WTC11 (cell line): ENCODE data around the gene TTC24.

Experiments used
- CBFB ChIP-seq: sonication (generic); formaldehyde crosslinking; IDR thresholded peaks from 2 replicates; pipeline ENCODE4 v1.8.1; 2022; ENCODE audit warnings: mild to moderate bottlenecking, low read depth, missing genetic modification reagents
- JUN ChIP-seq: sonication (generic); formaldehyde crosslinking; IDR thresholded peaks from 2 replicates; pipeline ENCODE4 v1.8.0; 2023; ENCODE audit warnings: mild to moderate bottlenecking, missing genetic modification reagents
- RELA ChIP-seq: sonication (generic); formaldehyde crosslinking; IDR thresholded peaks from 2 replicates; pipeline ENCODE4 v1.8.1; 2022; ENCODE audit warnings: missing genetic modification reagents, mild to moderate bottlenecking, borderline replicate concordance
- SOX15 ChIP-seq: fragments of 250-450 bp; sonication (Bioruptor Pico); IDR thresholded peaks from 2 replicates; pipeline ENCODE4 v1.9.0; 2021; ENCODE audit warnings: mild to moderate bottlenecking
- ZNF317 ChIP-seq: sonication (generic); formaldehyde crosslinking; IDR thresholded peaks from 2 replicates; pipeline ENCODE4 v1.8.1; 2023; ENCODE audit warnings: low read depth, mild to moderate bottlenecking, moderate library complexity, missing genetic modification reagents, borderline replicate concordance
- TF ChIP-seq, protein P1 (sequence below): fragments of 200-600 bp; IDR thresholded peaks from 2 replicates; pipeline ENCODE4 v1.8.0; 2022; ENCODE audit warnings: antibody characterized with exemption
- TF ChIP-seq, protein P2 (sequence below): sonication (generic); formaldehyde crosslinking; IDR thresholded peaks from 2 replicates; pipeline ENCODE4 v1.8.0; 2023; ENCODE audit warnings: missing genetic modification reagents
- TF ChIP-seq, protein P3 (sequence below): sonication (generic); formaldehyde crosslinking; IDR thresholded peaks from 2 replicates; pipeline ENCODE4 v1.8.0; 2022; ENCODE audit warnings: mild to moderate bottlenecking, missing genetic modification reagents

DNA sequence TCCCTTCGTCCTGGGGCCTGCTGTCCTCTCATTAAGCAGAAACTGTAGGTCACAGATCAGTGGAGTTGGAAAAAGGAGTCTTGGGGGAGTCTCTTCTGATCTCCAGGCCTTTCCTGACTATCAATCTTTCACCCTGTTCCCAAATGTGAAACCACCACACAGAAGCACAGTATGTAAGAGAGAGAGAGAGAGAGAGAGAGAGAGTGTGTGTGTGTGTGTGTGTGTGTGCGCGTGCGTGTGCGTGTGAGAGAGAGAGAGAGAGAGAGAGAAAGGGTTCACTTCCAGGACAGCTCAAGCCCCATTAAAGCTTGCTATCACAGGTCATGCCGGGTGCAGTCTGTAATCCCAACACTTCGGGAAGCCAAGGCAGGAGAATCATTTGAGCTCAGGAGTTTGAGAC, 1.5 kb upstream of the TTC24 start:
- TF ChIP-seq, protein P1, sequence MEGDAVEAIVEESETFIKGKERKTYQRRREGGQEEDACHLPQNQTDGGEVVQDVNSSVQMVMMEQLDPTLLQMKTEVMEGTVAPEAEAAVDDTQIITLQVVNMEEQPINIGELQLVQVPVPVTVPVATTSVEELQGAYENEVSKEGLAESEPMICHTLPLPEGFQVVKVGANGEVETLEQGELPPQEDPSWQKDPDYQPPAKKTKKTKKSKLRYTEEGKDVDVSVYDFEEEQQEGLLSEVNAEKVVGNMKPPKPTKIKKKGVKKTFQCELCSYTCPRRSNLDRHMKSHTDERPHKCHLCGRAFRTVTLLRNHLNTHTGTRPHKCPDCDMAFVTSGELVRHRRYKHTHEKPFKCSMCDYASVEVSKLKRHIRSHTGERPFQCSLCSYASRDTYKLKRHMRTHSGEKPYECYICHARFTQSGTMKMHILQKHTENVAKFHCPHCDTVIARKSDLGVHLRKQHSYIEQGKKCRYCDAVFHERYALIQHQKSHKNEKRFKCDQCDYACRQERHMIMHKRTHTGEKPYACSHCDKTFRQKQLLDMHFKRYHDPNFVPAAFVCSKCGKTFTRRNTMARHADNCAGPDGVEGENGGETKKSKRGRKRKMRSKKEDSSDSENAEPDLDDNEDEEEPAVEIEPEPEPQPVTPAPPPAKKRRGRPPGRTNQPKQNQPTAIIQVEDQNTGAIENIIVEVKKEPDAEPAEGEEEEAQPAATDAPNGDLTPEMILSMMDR, result no peak
- TF ChIP-seq SOX15 (no peak), JUN (no peak), RELA (CRISPR knock-in tag) (no peak), CBFB (no peak), ZNF317 (no peak)
- TF ChIP-seq, protein P2, sequence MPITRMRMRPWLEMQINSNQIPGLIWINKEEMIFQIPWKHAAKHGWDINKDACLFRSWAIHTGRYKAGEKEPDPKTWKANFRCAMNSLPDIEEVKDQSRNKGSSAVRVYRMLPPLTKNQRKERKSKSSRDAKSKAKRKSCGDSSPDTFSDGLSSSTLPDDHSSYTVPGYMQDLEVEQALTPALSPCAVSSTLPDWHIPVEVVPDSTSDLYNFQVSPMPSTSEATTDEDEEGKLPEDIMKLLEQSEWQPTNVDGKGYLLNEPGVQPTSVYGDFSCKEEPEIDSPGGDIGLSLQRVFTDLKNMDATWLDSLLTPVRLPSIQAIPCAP (CRISPR knock-in tag), result no peak
- TF ChIP-seq, protein P3, sequence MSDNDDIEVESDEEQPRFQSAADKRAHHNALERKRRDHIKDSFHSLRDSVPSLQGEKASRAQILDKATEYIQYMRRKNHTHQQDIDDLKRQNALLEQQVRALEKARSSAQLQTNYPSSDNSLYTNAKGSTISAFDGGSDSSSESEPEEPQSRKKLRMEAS (CRISPR knock-in tag), result no peak
